DND-41 (cell line): ENCODE results near the gene APOM.
A peak's percentile ranks its signal among the peaks of the same experiment; 100 is the strongest.

Source experiments
- EZH2 ChIP-seq: IDR thresholded peaks from 3 replicates; pipeline ENCODE4 v1.6.1; 2012; ENCODE audit warnings: borderline replicate concordance, low read depth, mild to moderate bottlenecking, moderate library complexity, low read length, inconsistent platforms; ENCODE audit not compliant: severe bottlenecking
- TF ChIP-seq, protein P1 (sequence below): IDR thresholded peaks from 2 replicates; pipeline ENCODE4 v1.5.1; 2012; ENCODE audit warnings: borderline replicate concordance, low read length, moderate library complexity, mild to moderate bottlenecking; ENCODE audit not compliant: poor library complexity, severe bottlenecking; ENCODE audit errors: extremely low read depth

DNA sequence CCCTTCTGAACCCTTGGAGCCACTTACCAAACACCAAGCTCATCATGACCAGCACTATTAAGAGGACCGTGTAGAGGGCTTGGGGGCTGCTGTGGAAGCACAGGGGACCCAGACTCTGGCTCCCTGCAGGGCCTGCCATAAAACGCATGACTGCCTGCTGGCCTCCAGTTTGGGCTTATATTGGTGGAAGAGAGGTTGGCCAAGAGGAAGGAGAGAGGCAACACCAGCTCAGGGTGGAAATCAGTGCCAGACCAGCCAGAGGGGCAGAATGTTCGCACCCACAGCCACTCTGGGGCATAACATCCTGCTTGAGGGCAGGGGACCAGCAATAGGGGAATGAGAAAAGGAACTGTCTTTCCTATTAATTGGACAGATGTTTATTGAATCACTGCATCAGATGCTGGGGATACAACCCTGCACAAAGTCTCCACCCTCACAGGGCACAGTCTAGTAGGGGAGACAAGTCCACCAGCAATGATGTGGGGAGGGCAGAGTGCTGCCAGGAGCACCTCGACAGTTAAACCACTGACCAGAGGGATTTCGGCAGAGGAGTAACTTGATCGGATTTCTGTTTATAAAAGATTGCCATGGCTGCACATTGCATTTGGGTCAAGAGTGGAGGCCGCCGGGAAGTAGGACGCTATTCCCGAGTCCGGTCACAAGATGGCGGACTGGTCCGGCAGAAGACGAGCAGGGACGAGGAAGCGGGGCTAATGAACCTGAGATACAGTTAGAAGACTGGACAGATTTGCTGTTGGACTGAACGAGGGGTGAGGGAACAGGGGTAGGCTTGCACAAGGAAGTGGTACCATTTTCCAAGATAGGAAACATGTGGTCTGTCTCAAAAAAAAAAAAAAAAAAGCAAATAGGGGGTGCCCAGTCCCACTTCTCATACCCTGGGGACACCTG, 24.8 kb downstream of the APOM start, which contains the start of gene LY6G5C:
- TF ChIP-seq, protein P1, sequence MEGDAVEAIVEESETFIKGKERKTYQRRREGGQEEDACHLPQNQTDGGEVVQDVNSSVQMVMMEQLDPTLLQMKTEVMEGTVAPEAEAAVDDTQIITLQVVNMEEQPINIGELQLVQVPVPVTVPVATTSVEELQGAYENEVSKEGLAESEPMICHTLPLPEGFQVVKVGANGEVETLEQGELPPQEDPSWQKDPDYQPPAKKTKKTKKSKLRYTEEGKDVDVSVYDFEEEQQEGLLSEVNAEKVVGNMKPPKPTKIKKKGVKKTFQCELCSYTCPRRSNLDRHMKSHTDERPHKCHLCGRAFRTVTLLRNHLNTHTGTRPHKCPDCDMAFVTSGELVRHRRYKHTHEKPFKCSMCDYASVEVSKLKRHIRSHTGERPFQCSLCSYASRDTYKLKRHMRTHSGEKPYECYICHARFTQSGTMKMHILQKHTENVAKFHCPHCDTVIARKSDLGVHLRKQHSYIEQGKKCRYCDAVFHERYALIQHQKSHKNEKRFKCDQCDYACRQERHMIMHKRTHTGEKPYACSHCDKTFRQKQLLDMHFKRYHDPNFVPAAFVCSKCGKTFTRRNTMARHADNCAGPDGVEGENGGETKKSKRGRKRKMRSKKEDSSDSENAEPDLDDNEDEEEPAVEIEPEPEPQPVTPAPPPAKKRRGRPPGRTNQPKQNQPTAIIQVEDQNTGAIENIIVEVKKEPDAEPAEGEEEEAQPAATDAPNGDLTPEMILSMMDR: peak; percentile 56
- TF ChIP-seq EZH2: no peak
